Ovary (tissue), 3 donors: ENCODE results near the gene JADE3.

Experiments used
- EP300 ChIP-seq: sonication (generic); formaldehyde crosslinking; IDR thresholded peaks from one replicate; pipeline ENCODE4 v1.6.1; 2017; ENCODE audit warnings: antibody characterized with exemption
- POLR2A ChIP-seq: fragments of 450-650 bp; IDR thresholded peaks from one replicate; pipeline ENCODE4 v1.6.1; 2017; ENCODE audit warnings: antibody characterized with exemption, mild to moderate bottlenecking, moderate library complexity
- TF ChIP-seq, protein P1 (sequence below), 3 donors: fragments of 450-650 bp in 2 of 3; fragments of 200-600 bp in 1 of 3; IDR thresholded peaks; one replicate each; pipeline versions ENCODE4 v1.5.1 to v1.8.0; 2016 to 2022; ENCODE audit warnings: antibody characterized with exemption in 3 of 3, mild to moderate bottlenecking in 1 of 3
- donor health status: DM: no; HTN: no; CAD: no.

DNA sequence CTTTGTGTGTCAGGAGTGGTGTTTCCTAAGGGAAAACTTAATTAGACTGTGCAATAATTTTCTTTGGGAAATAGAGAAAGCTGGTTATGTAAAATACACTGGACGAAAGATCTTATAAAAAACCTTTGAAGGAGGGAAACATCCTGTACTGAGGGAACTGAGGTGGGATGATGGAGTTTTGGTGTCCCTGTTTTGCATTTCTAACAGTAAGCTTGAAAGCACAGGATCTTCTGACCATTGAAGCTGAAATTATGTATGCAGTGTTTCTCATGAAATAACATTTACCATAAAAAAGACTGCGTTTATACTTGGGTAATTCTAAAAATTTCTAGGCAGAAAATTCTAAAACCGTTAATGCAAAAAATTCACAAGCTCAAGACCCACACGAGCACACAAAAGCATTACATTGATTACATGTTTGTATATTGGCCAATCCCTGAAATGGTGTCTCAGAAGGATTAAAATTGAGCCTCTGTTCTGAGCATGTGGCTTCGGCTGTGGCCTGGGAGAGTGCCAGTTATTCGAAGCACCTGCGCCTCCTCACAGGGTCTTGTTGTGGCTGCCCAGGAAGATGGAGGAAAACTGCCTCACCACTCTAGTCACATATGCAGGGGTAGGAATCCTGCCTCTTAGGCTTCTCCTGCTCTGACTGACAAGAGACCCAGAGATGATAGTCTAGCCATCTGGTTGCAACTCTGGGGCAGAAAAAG, 49.5 kb downstream of the JADE3 start:
- TF ChIP-seq, protein P1, sequence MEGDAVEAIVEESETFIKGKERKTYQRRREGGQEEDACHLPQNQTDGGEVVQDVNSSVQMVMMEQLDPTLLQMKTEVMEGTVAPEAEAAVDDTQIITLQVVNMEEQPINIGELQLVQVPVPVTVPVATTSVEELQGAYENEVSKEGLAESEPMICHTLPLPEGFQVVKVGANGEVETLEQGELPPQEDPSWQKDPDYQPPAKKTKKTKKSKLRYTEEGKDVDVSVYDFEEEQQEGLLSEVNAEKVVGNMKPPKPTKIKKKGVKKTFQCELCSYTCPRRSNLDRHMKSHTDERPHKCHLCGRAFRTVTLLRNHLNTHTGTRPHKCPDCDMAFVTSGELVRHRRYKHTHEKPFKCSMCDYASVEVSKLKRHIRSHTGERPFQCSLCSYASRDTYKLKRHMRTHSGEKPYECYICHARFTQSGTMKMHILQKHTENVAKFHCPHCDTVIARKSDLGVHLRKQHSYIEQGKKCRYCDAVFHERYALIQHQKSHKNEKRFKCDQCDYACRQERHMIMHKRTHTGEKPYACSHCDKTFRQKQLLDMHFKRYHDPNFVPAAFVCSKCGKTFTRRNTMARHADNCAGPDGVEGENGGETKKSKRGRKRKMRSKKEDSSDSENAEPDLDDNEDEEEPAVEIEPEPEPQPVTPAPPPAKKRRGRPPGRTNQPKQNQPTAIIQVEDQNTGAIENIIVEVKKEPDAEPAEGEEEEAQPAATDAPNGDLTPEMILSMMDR (IDR thresholded peaks at IDR 0.05): no peak
- TF ChIP-seq POLR2A (no peak), EP300 (no peak)
